ENCODE data around the gene SCAP. TPM values are rescaled to one million over a fixed set of nuclear protein-coding genes. Genes with fewer than 3 reads are reported as not detected.

The SCAP gene
- total and polyA plus RNA-seq, 2 of the 4 experiments (the other 2 are of a cell fraction) = 25.3 to 34.6 TPM

- TF ChIP-seq, protein P1, sequence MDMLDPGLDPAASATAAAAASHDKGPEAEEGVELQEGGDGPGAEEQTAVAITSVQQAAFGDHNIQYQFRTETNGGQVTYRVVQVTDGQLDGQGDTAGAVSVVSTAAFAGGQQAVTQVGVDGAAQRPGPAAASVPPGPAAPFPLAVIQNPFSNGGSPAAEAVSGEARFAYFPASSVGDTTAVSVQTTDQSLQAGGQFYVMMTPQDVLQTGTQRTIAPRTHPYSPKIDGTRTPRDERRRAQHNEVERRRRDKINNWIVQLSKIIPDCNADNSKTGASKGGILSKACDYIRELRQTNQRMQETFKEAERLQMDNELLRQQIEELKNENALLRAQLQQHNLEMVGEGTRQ (IDR thresholded peaks at IDR 0.05; ENCODE audit: low read depth, low read length) = peak; percentile 33; the same call in 1 of the 2 replicates
These were observed 37.6 kb upstream of the SCAP start, which contains the start of gene ELP6 (continued) for GRCh38 chr3:47513125-47513929.

DNA sequence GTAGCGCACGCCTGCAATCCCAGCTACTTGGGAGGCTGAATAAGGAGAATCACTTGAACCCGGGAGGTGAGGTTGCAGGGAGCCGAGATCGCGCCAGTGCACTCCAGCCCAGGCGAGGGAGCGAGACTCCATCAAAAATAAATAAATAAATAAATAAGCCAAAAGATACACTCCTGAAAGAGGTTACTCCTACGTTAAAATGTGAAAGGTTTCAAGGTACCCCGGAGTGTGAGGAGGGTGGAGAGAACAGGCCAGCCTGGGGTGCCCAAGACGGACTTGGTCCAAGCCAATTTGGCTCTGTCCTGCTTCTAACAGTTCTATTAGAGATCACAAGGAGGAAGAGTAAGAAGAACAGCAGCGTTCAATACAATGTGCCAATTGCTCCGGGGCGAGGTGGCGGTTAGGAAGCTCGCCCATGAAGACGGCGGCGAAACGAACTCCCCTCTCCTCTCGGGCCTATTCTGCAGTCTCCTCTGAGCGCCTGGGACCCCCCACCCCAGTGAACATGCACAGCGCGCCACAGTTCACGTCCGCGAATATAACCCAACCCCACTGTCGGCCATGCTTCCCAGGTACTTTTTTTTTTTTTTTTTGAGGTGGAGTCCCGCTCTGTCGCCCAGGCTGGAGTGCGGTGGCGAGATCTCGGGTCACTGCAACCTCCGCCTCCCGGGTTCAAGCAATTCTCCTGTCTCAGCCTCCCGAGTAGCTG, 36.8 kb upstream of the SCAP start:
- peaks cover 2% of the 10 kb centered on the region; the same call in 1 of the 2 replicates for H3K4me1 ChIP-seq (ENCODE audit: control insufficient read depth, insufficient read depth, low read length)
- intact Hi-C loops (cut with micrococcal nuclease) (loop anchor here (1.0 kb wide), 1 partner anchor 91 kb away; no protein-coding TSS in a partner anchor), dilution Hi-C loops (cut with HindIII; ENCODE audit: low sequenced_read_pairs, unreplicated experiment) (no loop called here), in situ Hi-C loops (cut with MboI; ENCODE audit: low sequenced_read_pairs) (no loop called here)
- WGBS, 2 experiments (ENCODE audit: extremely low coverage in 2 of 2, insufficient read length in 1 of 2) = 100% methylated on average over 1 of the region's 36 CpGs; no CpG with 5 or more reads in 1 of the 2 experiments
- H3K9ac ChIP-seq (ENCODE audit: low read depth, low read length) = peak overlapping the region; percentile 98
- H3K27me3 ChIP-seq (ENCODE audit: control insufficient read depth, insufficient read depth, low read length) = no peaks in the 10 kb centered on the region
- peak overlapping the region; percentile 77 for H2AK5ac ChIP-seq (ENCODE audit: low read depth, low read length)
- H3K23ac ChIP-seq (ENCODE audit: low read depth, low read length) = peak overlapping the region; percentile 99
- no peaks in the 10 kb centered on the region for H3K9me3 ChIP-seq (ENCODE audit: control insufficient read depth, insufficient read depth, low read length)
- peak overlapping the region; percentile 100 for H3K4me2 ChIP-seq (ENCODE audit: low read depth, low read length)
- H3K56ac ChIP-seq (ENCODE audit: extremely low read depth, insufficient read depth, low read length) = peak overlapping the region; percentile 36; the same call in 1 of the 2 replicates
- peak overlapping the region; percentile 61; the same call in 1 of the 2 replicates for H2BK120ac ChIP-seq (ENCODE audit: low read depth, low read length)
- H2AFZ ChIP-seq (replicated peaks; ENCODE audit: low read length, poor library complexity) = peak overlapping the region; percentile 94
- peaks cover 13% of the 10 kb centered on the region for H3K36me3 ChIP-seq (ENCODE audit: control insufficient read depth, insufficient read depth, low read length)
- no peak for TF ChIP-seq CEBPB (IDR thresholded peaks at IDR 0.05; ENCODE audit: low read depth, low read length)
- TF ChIP-seq CTCF (conservative IDR thresholded peaks at IDR 0.05; ENCODE audit: low read depth, low read length) = no peak
- TF ChIP-seq FOS (IDR thresholded peaks at IDR 0.05; ENCODE audit: low read depth, low read length) = no peak
- no peak for TF ChIP-seq RFX5 (IDR thresholded peaks at IDR 0.05; ENCODE audit: low read depth, low read length)
- TF ChIP-seq SMC3 (IDR thresholded peaks at IDR 0.05; ENCODE audit: low read depth, low read length) = no peak
- TF ChIP-seq RAD21 (IDR thresholded peaks at IDR 0.05; ENCODE audit: low read length) = no peak
- TF ChIP-seq, protein P1 (IDR thresholded peaks at IDR 0.05; ENCODE audit: low read depth, low read length) = no peak
- H3K27ac ChIP-seq (ENCODE audit: insufficient read depth, low read length) = peak overlapping the region; percentile 67
- CTCF ChIA-PET = no interaction called here
- H2BK5ac ChIP-seq (ENCODE audit: low read depth, low read length, poor library complexity, severe bottlenecking) = peak overlapping the region; percentile 39
- ATAC-seq (ENCODE audit: low read depth) (peak; percentile 4), DNase-seq (no peak)
- H3K4ac ChIP-seq (ENCODE audit: low read depth, low read length) = peak overlapping the region; percentile 93
- no peak overlapping the region for H2BK20ac ChIP-seq (ENCODE audit: low read depth, low read length)
- H2AK9ac ChIP-seq (replicated peaks; ENCODE audit: low read depth, low read length, poor library complexity) = peak overlapping the region; percentile 98
- H3K4me3 ChIP-seq (ENCODE audit: insufficient read depth, low read depth, low read length) = peak overlapping the region; percentile 69
- POLR2A ChIA-PET (ENCODE audit: unreplicated experiment) = no interaction called here
- H3K18ac ChIP-seq (ENCODE audit: low read depth, low read length) = peak overlapping the region; percentile 56; the same call in 1 of the 2 replicates
- no peaks in the 10 kb centered on the region for H4K20me1 ChIP-seq (ENCODE audit: insufficient read depth, low read length)
- peak overlapping the region; percentile 98 for H3K14ac ChIP-seq (replicated peaks; ENCODE audit: low read depth, low read length)
- H3K9me1 ChIP-seq (ENCODE audit: insufficient read depth, low read length) = peaks cover 6% of the 10 kb centered on the region
- peaks cover 24 to 33% of the 10 kb centered on the region in 2 experiments for H3K79me1 ChIP-seq (ENCODE audit: low read depth in 1 of 2, low read length in 2 of 2)
- BruUV-seq (replicated peaks) = no TSS peak
- peak overlapping the region; percentile 99 for H4K5ac ChIP-seq (ENCODE audit: low read depth, low read length)
- H4K8ac ChIP-seq (ENCODE audit: low read depth in 2 of 2, low read length in 2 of 2) = peak overlapping the region; percentile 76 to 92
- H4K91ac ChIP-seq (ENCODE audit: insufficient read depth, low read depth, low read length) = peak overlapping the region; percentile 58
- H2BK15ac ChIP-seq (ENCODE audit: low read depth, low read length) = peak overlapping the region; percentile 29; the same call in 1 of the 3 replicates

Measured in IMR-90 (cell line).